C4-2B (cell line): ENCODE data around the gene MIPOL1.
"Not testable (repeated sequence)": the region's sequence is repeated elsewhere in the genome, so short reads cannot be mapped to it uniquely, and the experiment has no call there.

Source experiments
- CTCF ChIP-seq: fragments of 450-650 bp; conservative IDR thresholded peaks from 2 replicates; pipeline ENCODE4 v1.5.1; 2017; ENCODE audit warnings: mild to moderate bottlenecking
- ZFX ChIP-seq: fragments of 450-650 bp; IDR thresholded peaks from 2 replicates; pipeline ENCODE4 v1.6.1; 2017

GRCh38 chr14:37209617-37210016 is 11.9 kb downstream of the MIPOL1 start:
- not testable (repeated sequence) for TF ChIP-seq CTCF, ZFX
